Gastroesophageal sphincter (tissue), 3 donors: ENCODE data around the gene CYTH3.

Experiments used
- EP300 ChIP-seq: sonication (generic); formaldehyde crosslinking; IDR thresholded peaks from one replicate; pipeline ENCODE4 v1.6.1; 2017; ENCODE audit warnings: antibody characterized with exemption, mild to moderate bottlenecking
- POLR2A ChIP-seq, 2 donors: fragments of 450-650 bp; IDR thresholded peaks; one replicate each; pipeline ENCODE4 v1.6.1; 2017; ENCODE audit warnings: antibody characterized with exemption in 2 of 2, mild to moderate bottlenecking in 2 of 2, moderate library complexity in 1 of 2
- POLR2AphosphoS5 ChIP-seq: sonication (generic); formaldehyde crosslinking; IDR thresholded peaks from one replicate; pipeline ENCODE4 v1.6.1; 2017; ENCODE audit warnings: antibody characterized with exemption
- TF ChIP-seq, protein P1 (sequence below), 4 experiments: fragments of 200-600 bp in 2 of 4; fragments of 450-650 bp in 2 of 4; sonication (generic) in 1 of 4; IDR thresholded peaks; one replicate each; pipeline ENCODE4 v1.5.1; 2017 to 2019; ENCODE audit warnings: antibody characterized with exemption in 4 of 4, mild to moderate bottlenecking in 2 of 4, moderate library complexity in 2 of 4

DNA sequence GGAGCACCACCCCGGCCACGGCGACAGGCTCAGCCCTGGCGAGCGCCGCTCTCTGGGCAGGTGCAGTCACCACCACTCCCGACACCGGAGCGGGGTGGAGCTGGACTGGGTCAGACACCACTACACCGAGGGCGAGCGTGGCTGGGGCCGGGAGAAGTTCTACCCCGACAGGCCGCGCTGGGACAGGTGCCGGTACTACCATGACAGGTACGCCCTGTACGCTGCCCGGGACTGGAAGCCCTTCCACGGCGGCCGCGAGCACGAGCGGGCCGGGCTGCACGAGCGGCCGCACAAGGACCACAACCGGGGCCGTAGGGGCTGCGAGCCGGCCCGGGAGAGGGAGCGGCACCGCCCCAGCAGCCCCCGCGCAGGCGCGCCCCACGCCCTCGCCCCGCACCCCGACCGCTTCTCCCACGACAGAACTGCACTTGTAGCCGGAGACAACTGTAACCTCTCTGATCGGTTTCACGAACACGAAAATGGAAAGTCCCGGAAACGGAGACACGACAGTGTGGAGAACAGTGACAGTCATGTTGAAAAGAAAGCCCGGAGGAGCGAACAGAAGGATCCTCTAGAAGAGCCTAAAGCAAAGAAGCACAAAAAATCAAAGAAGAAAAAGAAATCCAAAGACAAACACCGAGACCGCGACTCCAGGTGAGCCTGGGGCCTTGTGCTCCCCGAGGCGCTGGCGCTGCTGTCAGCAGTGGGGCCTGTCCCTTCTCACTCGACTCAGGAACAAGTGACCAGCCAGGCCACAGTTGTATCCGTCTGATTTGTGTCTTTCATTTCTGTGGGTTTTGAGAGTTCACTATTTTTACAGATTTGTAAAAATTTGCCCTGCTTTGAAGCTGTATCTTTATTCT is 117.7 kb downstream of the CYTH3 start:
- TF ChIP-seq, protein P1, sequence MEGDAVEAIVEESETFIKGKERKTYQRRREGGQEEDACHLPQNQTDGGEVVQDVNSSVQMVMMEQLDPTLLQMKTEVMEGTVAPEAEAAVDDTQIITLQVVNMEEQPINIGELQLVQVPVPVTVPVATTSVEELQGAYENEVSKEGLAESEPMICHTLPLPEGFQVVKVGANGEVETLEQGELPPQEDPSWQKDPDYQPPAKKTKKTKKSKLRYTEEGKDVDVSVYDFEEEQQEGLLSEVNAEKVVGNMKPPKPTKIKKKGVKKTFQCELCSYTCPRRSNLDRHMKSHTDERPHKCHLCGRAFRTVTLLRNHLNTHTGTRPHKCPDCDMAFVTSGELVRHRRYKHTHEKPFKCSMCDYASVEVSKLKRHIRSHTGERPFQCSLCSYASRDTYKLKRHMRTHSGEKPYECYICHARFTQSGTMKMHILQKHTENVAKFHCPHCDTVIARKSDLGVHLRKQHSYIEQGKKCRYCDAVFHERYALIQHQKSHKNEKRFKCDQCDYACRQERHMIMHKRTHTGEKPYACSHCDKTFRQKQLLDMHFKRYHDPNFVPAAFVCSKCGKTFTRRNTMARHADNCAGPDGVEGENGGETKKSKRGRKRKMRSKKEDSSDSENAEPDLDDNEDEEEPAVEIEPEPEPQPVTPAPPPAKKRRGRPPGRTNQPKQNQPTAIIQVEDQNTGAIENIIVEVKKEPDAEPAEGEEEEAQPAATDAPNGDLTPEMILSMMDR (IDR thresholded peaks at IDR 0.05): no peak
- no peak for TF ChIP-seq POLR2A (IDR thresholded peaks at IDR 0.05)
- no peak for TF ChIP-seq POLR2AphosphoS5
- TF ChIP-seq EP300: no peak
